Testis (tissue), 2 donors: Measurements from ENCODE around the gene ZNF462.

Experiments
- CTCF ChIP-seq, 3 experiments: fragments of 450-650 bp in 2 of 3; fragments of 200-600 bp in 1 of 3; sonication (generic) in 1 of 3; IDR thresholded peaks; one replicate each; pipeline ENCODE4 v1.5.1; 2016 to 2019; ENCODE audit warnings: antibody characterized with exemption in 3 of 3, mild to moderate bottlenecking in 2 of 3, moderate library complexity in 1 of 3
- POLR2A ChIP-seq: fragments of 450-650 bp; IDR thresholded peaks from one replicate; pipeline ENCODE4 v1.6.1; 2017; ENCODE audit warnings: antibody characterized with exemption, mild to moderate bottlenecking, moderate library complexity

- TF ChIP-seq POLR2A, result no peak
- no peak for TF ChIP-seq CTCF (IDR thresholded peaks at IDR 0.05)
Observed at GRCh38 chr9:106883030-106883429, 20.1 kb downstream of the ZNF462 start.
